Fibroblast of lung (primary cell): ENCODE results near the gene ABO.

Experiments used
- CTCF ChIP-seq, 2 donors: IDR thresholded peaks in 1 of 2; conservative IDR thresholded peaks in 1 of 2; 1 replicate in 1 of 2; 2 replicates in 1 of 2; pipeline ENCODE4 v1.5.1; 2011 to 2012; ENCODE audit warnings: low read length in 2 of 2, control low read depth in 1 of 2, inconsistent platforms in 1 of 2, low read depth in 1 of 2, mild to moderate bottlenecking in 1 of 2
- EZH2 ChIP-seq: IDR thresholded peaks from 2 replicates; pipeline ENCODE4 v1.5.1; 2012; ENCODE audit warnings: low read length, control low read depth, mild to moderate bottlenecking; ENCODE audit errors: missing control alignments

- TF ChIP-seq CTCF (conservative IDR thresholded peaks at IDR 0.05 in 1 of 2, IDR thresholded peaks at IDR 0.05 in 1 of 2; ENCODE audit: low read depth in 1 of 2, low read length in 2 of 2) = no peak
- no peak for TF ChIP-seq EZH2
Measured at GRCh38 chr9:133252301-133253020, 22.5 kb downstream of the ABO start.
